HEK293T (cell line): Measurements from ENCODE around the gene ZNF672.

Experiments
- BHLHE40 ChIP-seq: fragments of 450-650 bp; IDR thresholded peaks from 2 replicates; pipeline ENCODE4 v1.6.1; 2016; ENCODE audit warnings: mild to moderate bottlenecking, moderate library complexity, borderline replicate concordance
- FOXM1 ChIP-seq: fragments of 450-650 bp; IDR thresholded peaks from 2 replicates; pipeline ENCODE4 v1.6.1; 2017; ENCODE audit warnings: mild to moderate bottlenecking, borderline replicate concordance
- TARDBP ChIP-seq: fragments of 450-650 bp; IDR thresholded peaks from 2 replicates; pipeline ENCODE4 v1.6.1; 2016

DNA sequence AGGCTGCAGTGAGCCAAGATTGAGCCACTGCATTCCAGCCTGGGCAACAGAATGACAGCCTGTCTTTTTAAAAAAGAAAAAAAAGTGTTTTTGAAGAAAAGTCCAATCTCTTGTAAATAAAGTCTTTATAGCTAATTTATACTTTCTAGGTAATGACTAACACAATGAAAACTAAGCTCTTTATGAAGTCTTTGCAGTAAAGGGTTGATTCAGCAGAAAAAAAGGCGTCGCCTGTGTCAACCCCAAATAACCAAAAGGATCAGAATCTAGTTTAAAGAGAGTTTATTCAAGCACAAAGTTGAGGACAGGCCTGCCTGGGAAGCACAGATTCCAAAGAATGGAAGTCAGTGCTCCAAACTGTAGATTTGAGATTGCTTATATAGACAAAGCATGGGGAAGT lies 53.7 kb downstream of the ZNF672 start:
- TF ChIP-seq TARDBP, result no peak
- TF ChIP-seq FOXM1, result no peak
- no peak for TF ChIP-seq BHLHE40
